ENCODE measurements around the gene RAB15. TPM values are rescaled to one million over a fixed set of nuclear protein-coding genes. Genes with fewer than 3 reads are reported as not detected.

RAB15 gene
- total RNA-seq, 1 donor, result 4.0 TPM

- Histone ChIP-seq H3K27me3 (ENCODE audit: insufficient read depth, low read length) (no peaks in the 10 kb centered on the region), H4K20me1 (ENCODE audit: insufficient read depth, low read length) (peaks cover 3% of the 10 kb centered on the region), H3K9me3 (ENCODE audit: low read depth, low read length) (no peaks in the 10 kb centered on the region), H3K4me2 (ENCODE audit: insufficient read depth, low read length) (no peak overlapping the region), H2AFZ (ENCODE audit: low read length) (no peak overlapping the region), H3K4me3 (ENCODE audit: insufficient read depth, low read length) (no peak overlapping the region), H3K27ac (ENCODE audit: low read depth, low read length) (no peak overlapping the region), H3K36me3 (ENCODE audit: insufficient read depth, low read length) (peaks cover 19% of the 10 kb centered on the region), H3K4me1 (ENCODE audit: insufficient read depth, low read length) (peaks cover 36% of the 10 kb centered on the region), H3K79me2 (ENCODE audit: insufficient read depth, low read length) (peaks cover 59% of the 10 kb centered on the region)
- DNase-seq (ENCODE audit: insufficient read length, low spot score, missing footprints), result no peak
- no peak for TF ChIP-seq CTCF (IDR thresholded peaks at IDR 0.05; ENCODE audit: extremely low read depth, low read depth, low read length)
Observed at GRCh38 chr14:64920465-64920864, 51.7 kb downstream of the RAB15 start.

DNA sequence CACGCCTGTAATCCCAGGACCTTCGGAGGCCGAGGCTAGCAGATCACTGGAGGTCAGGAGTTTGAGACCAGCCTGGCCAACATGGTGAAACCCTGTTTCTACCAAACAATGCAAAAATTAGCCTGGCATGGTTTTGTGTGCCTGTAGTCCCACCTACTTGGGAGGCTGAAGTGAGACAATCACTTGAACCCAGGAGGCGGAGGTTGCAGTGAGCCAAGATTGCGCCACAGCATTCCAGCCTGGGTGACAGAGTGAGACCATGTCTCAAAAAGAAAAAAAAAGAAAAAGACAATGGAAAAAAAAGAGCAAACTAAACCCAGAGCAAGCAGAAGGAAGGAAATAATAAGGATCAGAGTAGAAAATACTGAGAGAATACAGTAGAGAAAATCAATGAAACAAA, 52.5 kb downstream of the RAB15 start:
- H3K79me2 ChIP-seq (ENCODE audit: insufficient read depth, low read length), result peaks cover 61% of the 10 kb centered on the region
- H3K27ac ChIP-seq (ENCODE audit: low read depth, low read length), result peak overlapping the region; percentile 78

GRCh38 chr14:64919215-64919614, 52.9 kb downstream of the RAB15 start:
- Histone ChIP-seq H3K9me3 (ENCODE audit: low read depth, low read length) (no peaks in the 10 kb centered on the region), H3K27ac (ENCODE audit: low read depth, low read length) (peak overlapping the region; percentile 78), H2AFZ (ENCODE audit: low read length) (no peak overlapping the region), H3K36me3 (ENCODE audit: insufficient read depth, low read length) (peaks cover 7% of the 10 kb centered on the region), H3K27me3 (ENCODE audit: insufficient read depth, low read length) (no peaks in the 10 kb centered on the region), H3K4me1 (ENCODE audit: insufficient read depth, low read length) (peaks cover 44% of the 10 kb centered on the region), H3K4me3 (ENCODE audit: insufficient read depth, low read length) (no peak overlapping the region), H4K20me1 (ENCODE audit: insufficient read depth, low read length) (peaks cover 4% of the 10 kb centered on the region), H3K4me2 (ENCODE audit: insufficient read depth, low read length) (peak overlapping the region; percentile 25), H3K79me2 (ENCODE audit: insufficient read depth, low read length) (peaks cover 64% of the 10 kb centered on the region)
- no peak for TF ChIP-seq CTCF (IDR thresholded peaks at IDR 0.05; ENCODE audit: extremely low read depth, low read depth, low read length)
- DNase-seq (ENCODE audit: insufficient read length, low spot score, missing footprints), result peak; percentile 70

More for the DNA sequence above, 52.5 kb downstream of the RAB15 start:
- Histone ChIP-seq H3K4me2 (ENCODE audit: insufficient read depth, low read length) (peak overlapping the region; percentile 25), H3K4me3 (ENCODE audit: insufficient read depth, low read length) (no peak overlapping the region), H4K20me1 (ENCODE audit: insufficient read depth, low read length) (peaks cover 4% of the 10 kb centered on the region), H3K27me3 (ENCODE audit: insufficient read depth, low read length) (no peaks in the 10 kb centered on the region), H2AFZ (ENCODE audit: low read length) (no peak overlapping the region), H3K4me1 (ENCODE audit: insufficient read depth, low read length) (peaks cover 44% of the 10 kb centered on the region), H3K9me3 (ENCODE audit: low read depth, low read length) (no peaks in the 10 kb centered on the region), H3K36me3 (ENCODE audit: insufficient read depth, low read length) (peaks cover 11% of the 10 kb centered on the region)
- TF ChIP-seq CTCF (IDR thresholded peaks at IDR 0.05; ENCODE audit: extremely low read depth, low read depth, low read length), result no peak
- no peak for DNase-seq (ENCODE audit: insufficient read length, low spot score, missing footprints)

- Histone ChIP-seq H3K4me2 (ENCODE audit: insufficient read depth, low read length) (peak overlapping the region; percentile 30), H2AFZ (ENCODE audit: low read length) (no peak overlapping the region), H3K36me3 (ENCODE audit: insufficient read depth, low read length) (no peaks in the 10 kb centered on the region), H3K27me3 (ENCODE audit: insufficient read depth, low read length) (no peaks in the 10 kb centered on the region), H3K4me1 (ENCODE audit: insufficient read depth, low read length) (peaks cover 46% of the 10 kb centered on the region), H4K20me1 (ENCODE audit: insufficient read depth, low read length) (peaks cover 4% of the 10 kb centered on the region), H3K4me3 (ENCODE audit: insufficient read depth, low read length) (no peak overlapping the region), H3K79me2 (ENCODE audit: insufficient read depth, low read length) (peaks cover 58% of the 10 kb centered on the region), H3K9me3 (ENCODE audit: low read depth, low read length) (no peaks in the 10 kb centered on the region), H3K27ac (ENCODE audit: low read depth, low read length) (peak overlapping the region; percentile 78)
- TF ChIP-seq CTCF (IDR thresholded peaks at IDR 0.05; ENCODE audit: extremely low read depth, low read depth, low read length), result no peak
- peak; percentile 55 for DNase-seq (ENCODE audit: insufficient read length, low spot score, missing footprints)
Observed at GRCh38 chr14:64918216-64918615, 53.9 kb downstream of the RAB15 start.
